GM19035 (cell line): Measurements from ENCODE around the gene BMP8B.
A peak's percentile ranks its signal among the peaks of the same experiment; 100 is the strongest.

Experiments
- ATAC-seq: cut with Tn5 transposase; IDR thresholded peaks from one replicate; pipeline ENCODE4 v1.9.1; 2021; ENCODE audit not compliant: unreplicated experiment

Gene BMP8B

GRCh38 chr1:39760074-39761008 is 28.3 kb downstream of the BMP8B start:
- no peak for ATAC-seq

- no peak for ATAC-seq
Measured at GRCh38 chr1:39759436-39759726, 29.3 kb downstream of the BMP8B start.

- ATAC-seq = no peak
Measured at GRCh38 chr1:39758556-39759435, 29.9 kb downstream of the BMP8B start.

- ATAC-seq = no peak
Measured at GRCh38 chr1:39757501-39757900, 31.2 kb downstream of the BMP8B start.

- ATAC-seq = no peak
Measured at GRCh38 chr1:39755965-39756659, 32.6 kb downstream of the BMP8B start.

- no peak for ATAC-seq
Measured at GRCh38 chr1:39754906-39755504, 33.7 kb downstream of the BMP8B start.

GRCh38 chr1:39754026-39754570 is 34.6 kb downstream of the BMP8B start:
- no peak for ATAC-seq

- ATAC-seq = no peak
Measured at GRCh38 chr1:39753132-39754025, 35.3 kb downstream of the BMP8B start.

- ATAC-seq = no peak
Measured at GRCh38 chr1:39752703-39753102, 36.0 kb downstream of the BMP8B start.

GRCh38 chr1:39751595-39751994 is 37.1 kb downstream of the BMP8B start:
- no peak for ATAC-seq

GRCh38 chr1:39745016-39745670 is 43.5 kb downstream of the BMP8B start:
- ATAC-seq = no peak

- peak; percentile 93 for ATAC-seq
Measured at GRCh38 chr1:39738622-39739366, 49.9 kb downstream of the BMP8B start, which contains the start of gene PPIE. Gene PPIE (plus strand): TSS chr1:39738882. CDS start chr1:39738901, 19 bp downstream.

- ATAC-seq = no peak
Measured at GRCh38 chr1:39737546-39738169, 51.0 kb downstream of the BMP8B start.

GRCh38 chr1:39735731-39736130 is 52.9 kb downstream of the BMP8B start:
- no peak for ATAC-seq

GRCh38 chr1:39733161-39733560 is 55.5 kb downstream of the BMP8B start:
- ATAC-seq = no peak

GRCh38 chr1:39732730-39733129 is 55.9 kb downstream of the BMP8B start:
- no peak for ATAC-seq

- no peak for ATAC-seq
Measured at GRCh38 chr1:39729842-39730241, 58.8 kb downstream of the BMP8B start.

GRCh38 chr1:39729030-39729429 is 59.6 kb downstream of the BMP8B start:
- ATAC-seq = no peak
